T-helper 1 cell (primary cell): Measurements from ENCODE around the gene SPARC.

Source experiments
- DNase-seq, 5 donors: peaks; one replicate each; pipeline ENCODE4 v3.0.0-alpha.2; 2012 to 2020

Gene SPARC

GRCh38 chr5:151618907-151619306 is 67.8 kb downstream of the SPARC start:
- DNase-seq: no peak

DNA sequence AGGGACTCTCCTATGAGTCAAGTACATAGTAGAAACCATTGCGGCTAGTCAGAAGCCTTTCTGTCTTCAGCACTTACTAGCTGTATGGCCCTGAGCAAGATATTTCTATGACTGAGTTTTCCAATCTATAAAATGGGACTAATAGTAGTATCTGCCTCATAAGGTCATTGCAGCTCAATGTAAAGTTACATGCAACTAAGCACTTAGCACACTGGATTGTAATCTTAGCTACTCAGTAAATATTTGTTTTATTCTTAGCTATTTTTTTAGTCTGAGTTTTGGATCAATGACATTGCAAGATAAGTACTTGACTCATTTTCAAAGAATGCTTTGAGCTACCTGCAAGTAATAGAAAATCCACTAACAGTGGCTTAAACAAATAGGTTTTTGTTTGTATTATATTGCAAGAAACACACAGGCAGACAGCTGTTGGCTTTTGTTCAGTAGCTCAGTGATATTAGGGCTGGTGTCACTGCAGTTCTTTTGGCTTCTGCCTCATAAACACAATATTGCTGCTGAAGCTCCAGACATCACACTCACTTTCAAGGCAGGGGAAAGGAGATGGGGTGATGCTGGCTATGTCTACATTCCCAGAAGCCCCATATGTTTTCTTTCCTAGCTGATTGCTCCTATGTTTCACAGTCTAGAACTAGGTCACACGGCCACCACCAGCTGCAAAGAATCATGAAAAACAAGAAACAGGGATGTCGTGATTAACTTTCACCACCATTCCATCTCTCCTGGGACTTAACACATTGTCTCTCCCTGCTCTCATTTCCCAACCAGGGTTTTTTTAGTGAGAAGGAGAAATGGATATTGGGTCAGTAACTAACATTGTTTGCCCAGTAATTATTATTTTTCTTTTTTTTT is 68.6 kb downstream of the SPARC start:
- no peak for DNase-seq

DNA sequence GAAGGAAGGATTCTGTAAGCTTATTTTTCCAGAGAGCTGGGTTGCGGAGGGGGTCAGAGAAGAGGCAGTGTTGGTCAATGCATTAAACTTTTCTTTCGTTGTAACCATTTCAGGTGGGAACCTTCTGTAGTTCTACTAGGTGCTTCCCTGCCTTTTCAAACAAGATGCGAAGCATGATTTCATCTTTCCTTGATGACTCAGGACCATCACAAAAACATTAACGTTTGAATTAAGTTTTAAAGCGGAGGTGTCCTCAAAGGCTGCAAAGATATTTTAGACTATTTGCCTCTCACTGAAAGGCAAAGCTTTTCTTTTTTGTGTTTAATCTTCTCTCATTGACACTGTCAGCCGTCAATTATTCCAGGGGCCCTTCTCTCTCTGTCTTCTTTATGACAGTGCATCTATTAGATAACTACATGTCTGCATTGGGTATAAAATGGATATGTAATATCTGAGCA is 69.3 kb downstream of the SPARC start:
- no peak for DNase-seq

DNA sequence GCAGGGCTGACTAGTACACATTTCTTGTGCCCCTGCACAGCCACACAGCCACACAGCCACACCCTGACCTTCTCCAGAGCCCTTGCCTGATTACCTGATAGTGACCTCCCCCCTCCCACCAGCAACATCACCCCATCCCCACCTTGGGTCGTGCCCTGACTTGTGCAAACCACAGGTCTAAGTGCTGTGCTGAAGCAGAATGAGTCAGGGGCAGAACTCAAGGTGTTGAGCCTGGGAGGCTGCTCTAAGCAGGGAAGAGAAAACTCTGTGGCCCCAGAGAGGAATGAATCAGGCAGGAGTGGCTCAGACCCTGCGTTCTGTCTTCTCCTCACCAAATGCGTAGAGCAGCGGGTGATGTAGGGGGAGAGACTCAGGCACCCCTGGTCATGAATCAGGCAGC is 71.3 kb downstream of the SPARC start:
- no peak for DNase-seq

DNA sequence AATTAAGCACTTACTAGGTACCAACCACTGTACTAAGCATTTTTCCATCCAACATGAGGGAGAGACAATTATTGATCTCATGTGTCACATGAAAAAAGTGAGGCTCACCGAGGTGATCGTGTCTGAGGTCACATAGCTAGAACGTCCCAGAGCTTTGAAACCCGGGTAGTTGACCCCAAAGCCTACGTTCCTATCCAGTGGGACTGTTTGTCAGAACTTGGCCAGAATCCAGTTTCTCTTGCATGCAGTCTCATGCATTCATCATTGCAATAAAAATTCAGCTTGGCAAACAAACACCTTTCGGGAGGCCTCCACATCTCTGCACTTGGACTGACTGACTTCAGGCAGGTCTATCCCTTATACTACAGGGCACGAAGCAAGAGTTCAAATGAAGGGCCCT is 72.2 kb downstream of the SPARC start:
- no peak for DNase-seq

GRCh38 chr5:151612689-151613427 is 73.9 kb downstream of the SPARC start:
- DNase-seq: peak in 3 of 5 donors; percentile 5 to 62 (median 16)

DNA sequence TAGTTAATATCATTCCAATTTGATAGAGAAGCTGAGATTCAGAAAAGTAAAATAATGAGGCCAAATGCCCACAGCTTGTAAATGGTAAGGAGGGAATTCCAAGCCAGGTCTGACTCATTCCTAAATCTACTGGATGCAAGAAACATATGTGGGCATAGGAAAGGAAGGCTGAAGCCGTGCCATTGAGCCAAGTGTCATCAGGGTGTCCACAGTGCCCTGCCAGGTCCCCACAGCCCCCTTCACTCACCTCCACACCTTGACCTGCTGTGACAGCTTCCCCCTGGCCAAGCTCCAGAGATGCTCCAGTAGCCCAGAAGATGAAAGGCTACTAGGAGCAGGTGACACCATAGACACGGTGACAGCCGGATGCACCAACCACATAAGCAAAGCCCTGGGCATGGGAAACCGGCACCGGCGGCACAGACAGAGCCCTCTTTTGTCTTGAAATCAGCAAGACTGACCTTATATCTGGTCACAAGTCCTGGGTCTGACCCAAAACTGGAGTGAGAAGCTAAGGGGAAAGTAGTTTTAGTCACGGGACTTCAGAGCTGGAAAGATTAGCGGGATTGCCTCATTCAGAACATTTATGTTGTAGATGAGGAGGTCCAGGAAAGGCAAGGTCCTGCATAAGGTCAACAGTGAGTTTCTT is 75.5 kb downstream of the SPARC start:
- no peak for DNase-seq
